HG03439 (cell line): ENCODE results near the gene PHACTR1.
A peak's percentile ranks its signal among the peaks of the same experiment; 100 is the strongest.

ENCODE experiments used
- ATAC-seq: cut with Tn5 transposase; IDR thresholded peaks from one replicate; pipeline ENCODE4 v1.9.1; 2021; ENCODE audit warnings: mild to moderate bottlenecking, moderate library complexity; ENCODE audit not compliant: unreplicated experiment

PHACTR1 gene

DNA sequence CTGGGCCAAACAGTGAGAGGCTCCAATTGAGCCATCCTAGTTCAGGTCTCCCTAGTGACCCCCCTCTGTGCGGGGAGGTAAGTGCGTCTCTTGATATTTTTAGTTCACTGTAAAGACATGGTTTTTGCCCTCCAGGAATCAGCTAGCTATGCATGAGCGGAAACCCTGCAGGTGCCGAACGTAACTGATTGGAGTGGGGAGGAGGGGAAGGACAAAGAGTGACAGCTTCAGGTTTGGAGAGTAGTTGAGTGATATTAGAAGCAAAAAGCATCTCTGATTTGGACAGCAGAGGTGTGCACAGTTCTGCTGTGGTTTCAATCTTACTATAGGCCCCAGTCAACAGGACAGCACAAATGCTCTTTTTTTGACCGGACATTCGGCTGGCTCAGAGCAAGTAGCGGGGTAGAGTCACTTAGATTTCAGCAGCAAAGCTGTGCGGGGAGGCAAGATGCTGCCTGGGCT, 580.0 kb downstream of the PHACTR1 start:
- no peak for ATAC-seq

DNA sequence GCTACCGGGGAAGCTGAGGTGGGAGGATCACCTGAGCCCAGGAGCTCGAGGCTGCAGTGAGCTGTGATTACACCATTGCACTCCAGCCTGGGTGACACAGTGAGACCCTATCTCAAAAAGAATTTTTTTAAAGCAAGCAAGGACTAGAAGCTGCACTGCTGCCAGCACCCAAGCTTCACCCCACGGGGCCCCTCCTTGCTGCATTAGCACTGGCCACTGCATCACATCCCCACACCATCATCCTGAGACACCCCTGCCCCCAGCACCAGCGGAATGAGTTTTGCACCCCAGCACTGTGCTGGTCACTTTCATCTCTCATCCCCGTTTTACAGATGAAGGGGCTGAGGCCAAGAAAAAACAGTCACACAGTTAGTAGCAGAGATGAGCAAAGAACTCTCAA, 580.8 kb downstream of the PHACTR1 start:
- ATAC-seq: no peak

DNA sequence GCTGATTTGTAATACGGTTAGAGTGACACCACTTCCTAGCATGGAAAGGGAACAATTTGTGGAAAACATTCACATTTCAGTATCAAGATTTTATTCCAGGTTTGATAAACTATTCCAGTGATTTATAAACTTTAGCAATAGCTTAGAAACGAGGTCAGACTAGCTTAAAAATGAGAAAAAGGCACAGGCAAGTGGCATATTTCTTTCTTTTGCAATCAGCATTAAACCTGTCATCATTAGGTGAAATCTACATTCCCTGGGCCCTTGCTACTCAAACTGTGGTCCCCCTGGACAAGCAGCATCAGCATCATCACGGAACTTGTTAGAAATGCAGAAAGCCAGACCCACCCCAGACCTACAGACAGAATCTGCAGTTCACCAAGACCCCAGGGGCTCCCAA, 581.9 kb downstream of the PHACTR1 start:
- no peak for ATAC-seq

DNA sequence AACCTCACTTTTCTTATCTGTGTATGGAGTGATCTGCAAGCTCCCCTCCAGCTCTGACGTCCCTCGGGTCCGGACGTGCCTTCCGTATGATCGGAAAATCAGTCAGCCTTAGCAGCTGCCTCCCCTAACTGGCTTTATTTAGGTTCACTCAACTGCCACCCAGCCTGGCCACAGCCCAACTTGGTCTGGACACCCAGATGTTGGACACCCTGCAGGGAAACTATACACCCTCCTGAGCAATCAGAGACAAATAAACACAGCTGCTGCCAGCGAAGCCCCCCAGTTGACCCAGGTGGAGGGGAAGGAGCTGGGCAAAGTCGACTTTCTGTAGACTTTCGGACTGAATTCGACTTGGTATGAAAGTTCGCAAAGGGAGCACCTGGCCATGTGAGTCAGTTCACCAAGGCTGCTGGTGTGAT, 582.8 kb downstream of the PHACTR1 start:
- ATAC-seq: no peak

DNA sequence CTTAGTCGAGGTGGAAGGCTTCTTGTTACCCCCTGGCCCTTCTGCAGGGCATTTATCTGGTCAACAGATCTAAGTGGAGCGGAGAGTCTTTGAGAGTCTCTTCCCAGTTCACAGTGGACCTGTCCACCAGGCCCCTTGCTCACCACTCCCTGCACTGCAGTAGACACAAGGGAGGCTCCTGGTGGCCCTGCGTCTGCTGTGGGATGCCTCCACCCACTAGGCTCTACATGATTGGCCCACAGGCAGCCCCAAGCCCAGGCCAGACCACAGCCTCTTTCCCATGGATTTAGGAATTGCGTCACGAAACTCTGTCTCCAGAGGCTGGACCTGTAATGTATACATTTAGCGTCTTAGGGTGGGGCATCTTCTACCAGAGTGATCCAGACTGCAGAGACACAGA, 583.4 kb downstream of the PHACTR1 start:
- ATAC-seq: no peak

DNA sequence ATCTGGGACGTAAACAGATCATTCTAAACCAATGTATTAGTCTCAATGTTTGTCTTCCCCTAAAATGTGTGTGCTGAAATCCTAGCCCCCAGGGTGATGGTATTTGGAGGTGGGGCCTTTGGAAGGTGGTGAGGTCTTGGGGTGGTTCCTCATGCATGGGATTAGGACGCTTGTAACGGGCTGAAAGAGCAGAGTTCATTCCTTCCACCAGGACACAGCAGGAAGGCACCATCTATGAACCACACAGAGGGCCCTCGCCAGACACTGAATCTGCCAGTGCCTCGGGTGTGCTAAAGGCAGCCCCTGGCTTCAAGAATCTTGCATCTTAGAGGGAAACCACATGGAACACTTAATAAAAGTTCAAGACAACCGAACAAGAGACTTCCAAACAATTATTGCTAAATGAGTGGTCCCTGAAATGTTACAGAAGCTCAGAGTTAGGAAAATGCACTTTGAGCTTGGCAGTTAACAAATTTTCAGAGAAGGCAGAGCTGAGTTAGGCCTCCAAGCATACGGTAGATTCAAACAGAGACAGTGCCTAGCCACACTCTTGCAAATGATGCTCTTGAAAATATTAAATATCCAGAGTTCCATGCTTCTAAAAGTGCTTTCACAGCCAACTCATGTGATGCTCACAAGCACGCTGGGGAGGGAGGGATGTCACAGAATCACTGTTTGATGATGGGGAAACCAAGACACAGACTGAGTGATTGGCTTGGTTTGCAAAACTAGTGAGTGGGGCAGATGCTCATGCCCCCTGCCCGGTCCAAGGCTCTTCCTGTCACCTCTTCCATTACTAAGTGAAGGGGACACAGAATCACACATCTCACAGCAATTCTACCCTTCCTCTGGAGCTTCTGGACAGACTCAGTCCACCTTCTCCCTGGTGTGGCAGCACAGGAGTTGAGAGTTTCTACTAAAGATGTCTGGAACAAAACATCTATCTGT, 584.4 kb downstream of the PHACTR1 start:
- ATAC-seq: no peak

DNA sequence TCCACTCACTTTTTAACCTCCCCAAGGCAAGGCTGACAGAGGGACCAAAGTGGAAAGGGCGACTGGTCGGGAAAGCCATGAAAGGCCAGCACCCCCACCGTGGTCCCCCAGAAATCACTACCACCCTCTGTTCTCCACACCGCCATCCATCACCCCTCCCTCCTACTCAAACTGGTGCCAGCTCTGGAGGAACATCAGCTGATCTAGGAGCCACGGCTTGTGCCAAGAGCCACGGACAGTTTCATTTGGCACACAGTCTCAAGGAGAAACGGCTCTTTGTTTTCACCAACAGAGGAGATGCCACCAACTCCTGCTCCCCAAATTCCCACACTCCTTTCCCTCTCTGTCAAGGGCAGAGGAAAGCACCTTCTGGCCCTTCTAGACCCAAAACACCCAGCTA, 585.7 kb downstream of the PHACTR1 start:
- ATAC-seq: no peak

DNA sequence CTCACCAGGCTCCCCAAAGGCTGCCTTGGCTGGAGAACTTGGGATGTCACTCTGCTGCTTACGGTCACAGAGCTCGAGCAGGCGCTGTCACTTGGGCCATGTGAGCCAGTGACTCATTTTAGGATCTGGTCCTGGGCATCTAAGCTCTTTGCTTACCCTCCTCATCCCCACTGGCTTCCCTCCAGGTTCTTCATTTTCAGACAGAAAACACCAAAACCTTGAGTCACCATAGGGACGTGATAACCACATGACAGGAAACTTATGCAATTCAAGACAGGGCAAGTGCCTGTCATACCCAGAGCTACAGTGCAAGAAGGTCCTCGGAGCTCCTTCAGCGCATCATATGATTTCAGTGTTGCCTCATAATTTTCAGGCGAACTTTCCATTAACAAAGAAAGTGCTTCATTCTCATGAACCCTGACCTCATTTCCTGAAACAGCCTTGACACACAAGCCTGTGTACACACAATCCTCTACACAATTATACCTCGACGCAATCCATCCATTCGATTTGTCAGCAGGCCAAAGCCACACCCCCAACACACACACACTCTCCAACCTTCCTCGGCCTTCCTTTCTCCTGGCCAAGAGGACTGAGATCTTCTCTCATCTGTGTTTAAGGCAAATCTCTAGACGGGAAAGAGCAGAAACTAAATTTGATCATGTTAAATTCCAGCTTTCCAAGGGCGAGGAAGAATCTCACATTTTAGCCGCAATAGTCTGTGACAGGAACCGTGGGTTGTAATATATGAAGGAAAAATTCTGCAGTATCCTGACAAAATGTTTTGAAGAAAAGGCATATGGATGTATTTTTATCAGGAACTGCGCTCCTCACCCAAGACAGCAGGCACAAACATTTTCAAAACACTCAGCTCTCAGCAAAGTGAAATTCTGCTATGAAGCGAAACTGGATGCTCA, 586.4 kb downstream of the PHACTR1 start:
- peak; percentile 69 for ATAC-seq

DNA sequence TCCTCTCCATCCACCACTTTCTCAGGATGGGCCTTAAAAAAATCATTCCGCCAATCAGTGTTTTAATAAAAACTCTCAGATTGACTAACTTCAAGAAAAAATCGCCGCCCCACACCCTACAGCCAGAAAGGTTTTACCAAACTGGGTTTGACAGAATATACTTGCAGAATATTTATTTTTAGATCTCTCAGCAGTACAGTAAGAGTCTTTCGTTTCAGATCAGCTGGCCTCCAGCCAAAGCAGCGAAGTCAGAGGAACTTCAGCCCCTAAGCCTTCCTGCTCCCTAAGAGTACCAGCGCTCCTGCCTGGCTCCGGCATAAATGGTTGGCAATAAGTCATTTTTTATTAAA, 587.1 kb downstream of the PHACTR1 start:
- peak; percentile 41 for ATAC-seq

DNA sequence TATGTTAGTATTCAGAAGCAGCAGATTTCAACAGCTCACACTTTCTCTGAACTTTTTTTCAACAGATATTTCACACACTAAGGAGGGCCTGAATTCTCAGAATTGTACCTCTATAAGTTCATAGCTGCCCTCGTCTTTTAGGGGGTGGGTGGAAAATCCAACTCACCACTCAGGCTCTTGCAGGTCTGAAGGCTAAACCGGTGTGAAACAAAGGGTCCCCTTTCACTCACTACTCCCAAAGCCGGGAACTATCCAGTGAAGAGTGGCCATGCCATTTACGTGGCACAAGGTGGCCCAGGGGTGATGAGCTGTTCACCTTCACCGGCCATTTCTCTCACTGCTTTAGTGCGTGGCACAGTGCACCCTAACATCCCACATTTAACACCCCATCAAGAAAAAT, 587.5 kb downstream of the PHACTR1 start:
- ATAC-seq: no peak

DNA sequence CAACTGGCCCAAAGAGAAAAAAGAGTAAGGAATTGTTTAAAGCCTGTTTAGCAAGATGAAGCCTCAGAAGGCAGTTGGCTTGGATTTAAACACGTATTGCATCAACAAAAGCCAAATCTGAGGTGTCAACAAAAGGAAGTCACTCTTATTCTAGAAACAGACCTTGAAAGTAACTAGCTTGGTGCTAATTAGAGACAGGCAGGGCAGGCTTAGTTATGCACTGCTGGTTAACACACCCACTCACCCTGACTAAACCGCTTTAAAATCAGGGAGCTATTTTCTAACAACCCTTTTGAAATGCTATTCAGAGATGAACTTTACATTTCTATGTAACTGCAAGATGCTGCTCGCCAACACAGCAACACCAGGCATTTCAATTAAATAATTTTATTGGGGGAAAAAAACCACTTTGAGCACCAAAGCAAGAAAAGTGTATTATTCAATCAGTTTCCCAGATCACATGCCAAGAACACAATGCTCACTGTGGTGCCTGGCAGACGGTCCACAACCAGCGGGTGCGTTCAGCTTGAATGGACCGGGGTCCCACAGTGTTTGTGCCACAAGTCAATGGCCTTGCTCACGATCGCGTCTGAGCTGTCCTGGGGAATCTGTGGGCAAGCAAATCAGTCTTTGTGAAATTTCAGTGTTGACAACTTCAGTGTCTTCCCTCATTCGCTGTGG, 588.2 kb downstream of the PHACTR1 start:
- ATAC-seq: peak; percentile 38

DNA sequence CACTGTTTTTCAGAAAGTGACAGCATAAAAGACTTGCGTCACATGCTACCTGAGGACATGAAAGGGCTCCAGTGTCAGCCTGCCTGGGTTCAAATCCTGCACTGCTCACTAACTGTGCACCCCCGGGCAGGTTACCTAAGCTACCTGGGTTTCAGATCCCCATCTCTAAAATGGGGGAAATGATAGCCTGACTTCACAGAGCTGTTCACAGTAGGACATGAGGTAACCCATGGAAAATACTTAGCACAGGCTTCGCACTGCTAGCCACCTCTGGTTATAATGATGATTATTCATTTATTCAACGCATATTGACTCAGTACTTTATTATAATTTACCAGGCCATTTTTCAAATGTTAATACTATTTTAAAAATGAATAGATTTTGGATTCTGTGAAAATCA, 588.7 kb downstream of the PHACTR1 start:
- no peak for ATAC-seq

DNA sequence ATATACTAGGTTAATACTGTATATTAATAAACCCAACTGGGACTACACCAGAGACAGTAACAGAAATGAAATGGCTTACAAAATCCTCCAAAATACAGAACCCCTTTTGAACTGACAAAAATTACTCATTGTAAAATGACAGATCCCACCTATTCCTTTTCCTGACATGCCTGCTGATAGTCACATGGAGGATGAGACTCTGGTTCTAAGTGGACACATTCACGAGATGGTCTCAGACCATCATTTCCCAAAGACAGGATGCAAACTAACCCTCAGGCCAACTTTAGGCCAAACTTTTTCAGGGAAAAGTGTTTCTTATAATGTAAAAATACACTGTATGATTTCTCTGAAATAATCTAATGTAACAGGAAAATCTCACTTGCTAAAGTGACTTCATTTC, 589.2 kb downstream of the PHACTR1 start:
- no peak for ATAC-seq

DNA sequence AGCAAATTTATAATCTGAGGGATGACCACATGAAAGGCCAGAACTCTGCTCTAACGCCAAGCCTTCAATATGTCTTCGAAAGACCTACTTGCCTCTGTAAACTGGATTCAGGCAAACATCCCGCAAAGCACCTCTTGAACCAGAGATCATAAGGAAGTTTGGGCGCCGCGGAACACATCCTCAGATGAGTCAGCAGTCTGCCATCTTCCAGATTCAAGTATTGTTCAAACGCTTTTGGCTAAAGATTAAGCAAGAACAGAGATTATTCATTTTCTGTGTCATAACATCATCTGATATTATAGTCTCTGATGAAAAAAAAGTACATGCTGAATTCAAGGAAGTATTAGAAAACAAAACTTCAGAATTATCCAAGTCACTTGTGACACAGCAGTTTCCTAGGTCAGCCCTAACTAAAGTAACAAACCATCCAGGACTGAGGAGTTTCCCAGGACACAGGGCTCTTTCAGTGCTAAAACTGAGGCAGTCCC, 591.0 kb downstream of the PHACTR1 start:
- ATAC-seq: no peak

DNA sequence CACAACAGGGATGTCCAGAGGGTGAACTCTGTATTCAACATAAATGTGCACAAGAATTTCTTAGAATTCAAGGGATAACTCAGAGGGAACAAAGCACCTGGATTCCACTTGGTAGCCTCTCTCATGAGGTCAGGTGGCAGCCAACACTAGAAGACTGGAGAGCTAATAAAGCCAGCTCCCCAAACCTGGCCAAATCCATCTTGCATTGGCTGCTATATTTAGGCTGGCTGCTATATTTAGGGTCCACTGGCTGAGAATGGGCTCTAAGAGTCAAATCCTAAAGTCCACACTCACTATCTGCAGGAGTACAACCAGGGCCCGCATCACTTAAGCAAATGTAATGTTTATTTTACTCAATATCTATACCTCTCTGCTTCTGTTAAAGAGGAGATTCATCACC, 591.8 kb downstream of the PHACTR1 start:
- no peak for ATAC-seq

DNA sequence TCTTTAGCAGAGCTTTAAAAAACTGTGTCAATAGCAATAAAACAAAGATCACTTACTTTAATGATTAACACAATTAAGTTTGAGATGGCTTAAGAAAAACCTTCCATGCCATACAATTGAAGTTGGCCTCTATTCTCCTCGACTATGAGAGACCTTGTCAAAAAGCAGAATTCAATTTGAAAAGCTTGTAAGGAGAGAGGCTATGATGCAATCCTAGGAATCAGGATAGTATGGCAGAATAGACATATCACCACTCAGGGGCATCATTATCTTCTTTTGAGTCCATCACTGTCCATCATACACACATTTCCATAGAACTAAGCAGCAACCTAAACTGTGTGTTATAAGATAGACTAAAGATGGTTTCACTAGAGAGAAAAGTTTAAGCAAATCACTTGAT, 594.6 kb downstream of the PHACTR1 start:
- ATAC-seq: no peak

DNA sequence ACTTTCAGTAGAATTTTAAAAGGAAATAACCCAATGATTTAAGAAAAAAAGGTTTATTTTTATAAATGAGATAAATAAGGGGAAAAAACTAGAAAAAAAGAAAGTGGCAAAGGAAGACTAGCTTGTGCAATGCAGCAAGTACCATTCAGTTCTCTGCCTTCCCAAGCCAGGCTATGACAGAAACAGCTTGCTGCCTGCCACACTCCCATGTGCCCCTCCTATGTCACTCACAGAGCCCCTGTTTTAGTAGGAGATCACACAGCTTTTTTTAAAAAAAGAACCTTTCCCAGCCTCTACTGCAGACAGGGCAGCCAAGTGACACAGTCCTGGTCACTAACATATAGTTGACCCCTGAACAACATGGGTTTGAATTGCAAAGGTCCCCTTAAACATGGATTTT, 598.2 kb downstream of the PHACTR1 start:
- no peak for ATAC-seq

DNA sequence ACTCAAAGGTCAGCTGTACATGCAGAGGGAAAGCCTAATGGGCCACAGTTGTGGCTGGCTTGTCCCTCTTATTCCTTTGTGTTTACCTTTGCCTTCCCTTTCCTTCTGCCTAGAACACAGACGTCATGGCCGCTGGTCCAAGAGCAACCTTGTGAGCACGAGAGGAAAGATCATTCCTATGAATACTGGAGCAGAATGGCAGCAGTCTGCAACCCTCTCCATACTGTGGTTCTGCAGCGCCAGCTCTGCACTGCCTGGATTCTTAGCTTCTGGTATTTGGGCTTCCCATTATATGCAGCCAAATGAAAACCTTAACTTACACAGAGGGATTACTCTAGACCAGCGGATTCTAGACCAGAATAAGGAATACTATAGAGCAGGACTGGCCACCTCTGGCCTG, 599.3 kb downstream of the PHACTR1 start:
- ATAC-seq: no peak

DNA sequence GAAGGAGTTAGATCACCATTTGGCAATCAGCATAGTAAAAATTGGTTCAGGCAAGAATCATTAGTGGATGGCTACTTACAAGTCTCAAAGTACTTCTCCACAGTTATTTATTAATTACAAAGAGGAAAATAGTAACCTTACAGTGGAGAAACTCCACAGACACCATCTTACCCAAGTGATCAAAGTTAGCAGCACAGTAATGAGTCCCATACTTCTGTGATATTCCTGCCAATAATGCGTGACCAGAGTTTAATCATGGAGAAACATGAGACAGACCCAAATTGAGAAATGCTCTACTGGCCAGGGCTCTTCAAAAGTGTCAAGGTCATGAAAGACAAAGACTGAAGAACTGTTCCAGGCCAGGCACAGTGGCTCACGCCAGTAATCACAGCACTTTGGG, 602.3 kb downstream of the PHACTR1 start:
- ATAC-seq: no peak

DNA sequence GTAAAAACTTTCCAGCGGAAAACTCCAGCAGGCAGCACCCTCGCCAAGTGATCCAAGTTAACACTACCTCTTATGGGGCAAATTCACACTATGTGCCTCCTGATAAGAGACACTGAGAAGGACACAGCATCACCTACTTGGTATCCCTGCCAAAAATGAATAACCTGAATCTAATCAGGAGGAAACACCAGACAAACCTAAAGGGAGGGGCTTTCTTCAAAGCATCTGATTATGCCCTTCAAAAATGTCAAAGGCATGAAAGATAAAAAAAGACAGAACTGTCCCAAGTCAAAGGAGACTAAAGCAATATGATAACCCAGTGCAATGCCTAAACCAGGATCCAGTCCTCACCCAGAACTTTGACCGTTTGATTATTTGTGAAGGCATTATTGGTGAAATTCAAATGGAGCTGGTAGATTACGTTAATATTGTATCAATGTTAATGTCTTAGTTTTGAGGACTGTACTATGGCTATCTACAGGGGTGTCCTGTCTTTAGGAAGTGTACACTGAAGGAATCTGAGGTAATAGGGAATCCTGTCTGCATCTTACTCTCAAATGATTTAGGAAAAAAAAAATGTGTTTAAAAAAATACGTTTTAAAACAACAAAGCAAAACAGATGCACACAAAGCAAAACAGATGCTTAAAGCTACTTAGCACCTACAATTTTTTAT, 603.5 kb downstream of the PHACTR1 start:
- no peak for ATAC-seq
